HG03439 (cell line): ENCODE results near the gene LRP2.
"Not testable (repeated sequence)": the region's sequence is repeated elsewhere in the genome, so short reads cannot be mapped to it uniquely, and the experiment has no call there.

ENCODE experiments used
- ATAC-seq: cut with Tn5 transposase; IDR thresholded peaks from one replicate; pipeline ENCODE4 v1.9.1; 2021; ENCODE audit warnings: mild to moderate bottlenecking, moderate library complexity; ENCODE audit not compliant: unreplicated experiment

The LRP2 gene

DNA sequence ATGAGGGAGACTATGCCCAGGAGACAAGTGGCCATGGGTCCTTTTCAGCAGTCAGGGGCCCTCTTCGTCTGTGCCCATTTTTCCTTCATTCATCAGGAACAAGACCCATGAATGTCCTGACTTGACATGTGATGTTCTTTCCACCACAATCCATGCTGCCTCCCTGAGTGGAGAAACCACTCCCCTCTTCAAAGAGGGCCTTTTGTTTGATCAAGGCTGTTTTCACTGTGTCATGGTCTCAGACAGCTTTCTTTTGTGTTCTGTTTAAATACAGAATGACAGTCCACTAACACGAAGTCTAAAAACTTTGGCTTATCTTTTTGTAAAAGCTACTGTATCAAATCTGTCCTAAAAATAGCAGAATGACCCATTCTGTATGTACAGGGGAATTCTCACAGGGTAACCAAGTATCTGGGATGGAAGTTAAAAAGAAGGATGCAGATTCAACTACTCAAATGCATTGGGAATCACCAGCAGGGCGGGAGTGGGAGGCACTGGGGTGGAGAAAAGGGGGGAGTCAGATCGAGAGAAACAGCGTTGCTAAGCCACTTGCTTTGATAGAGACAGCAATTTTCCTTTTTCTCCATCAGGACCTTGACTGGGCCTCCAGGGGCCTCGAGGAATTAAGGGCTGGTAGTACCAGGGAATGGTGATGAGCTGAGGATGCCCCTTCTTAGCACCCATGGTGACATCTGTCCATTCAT, 13.9 kb downstream of the LRP2 start:
- ATAC-seq = no peak

DNA sequence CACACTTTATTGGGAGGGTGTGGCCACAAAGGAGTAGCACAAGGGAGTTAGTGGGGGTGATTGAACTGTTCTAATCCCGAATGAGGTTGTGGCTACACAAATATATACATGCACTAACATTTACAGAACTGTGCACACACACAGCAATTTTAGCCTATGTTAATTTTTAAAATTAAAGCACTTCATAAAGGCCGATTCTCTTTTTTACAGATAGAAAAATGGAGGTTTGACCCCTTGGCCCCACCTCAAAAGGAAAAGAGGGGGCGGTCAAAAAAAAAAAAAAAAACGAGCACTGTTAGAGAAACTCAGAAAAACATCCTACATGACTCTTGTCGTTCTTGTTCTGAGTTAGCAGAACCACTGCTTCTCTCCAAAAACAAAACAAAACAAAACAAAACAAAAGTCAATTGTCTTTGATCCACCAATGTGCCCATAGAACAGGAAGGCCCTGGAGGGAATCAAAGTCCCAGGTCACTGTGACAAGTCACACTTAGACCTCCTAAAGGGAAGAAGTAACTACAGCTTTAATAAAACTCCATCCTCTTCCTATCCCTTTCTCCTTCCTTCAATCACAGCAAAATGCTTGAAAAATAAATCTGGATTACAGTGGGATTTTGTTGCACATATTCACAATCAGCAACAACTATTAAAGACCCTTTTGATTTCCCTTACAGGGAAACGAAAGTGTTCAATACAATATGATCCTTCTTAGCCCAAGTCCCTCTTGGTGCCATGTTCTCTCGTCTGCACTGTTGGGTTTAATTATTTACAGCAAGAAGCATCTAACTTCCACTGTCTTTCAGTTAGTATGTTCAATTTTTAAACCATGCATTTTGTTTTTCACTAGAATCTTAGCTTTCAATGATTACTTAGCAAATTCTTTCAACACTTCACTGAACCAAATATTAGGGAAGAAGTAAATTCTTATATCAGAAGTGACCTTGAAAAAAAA, 16.6 kb downstream of the LRP2 start:
- ATAC-seq = no peak

GRCh38 chr2:169344736-169345485, 17.4 kb downstream of the LRP2 start:
- ATAC-seq = no peak

DNA sequence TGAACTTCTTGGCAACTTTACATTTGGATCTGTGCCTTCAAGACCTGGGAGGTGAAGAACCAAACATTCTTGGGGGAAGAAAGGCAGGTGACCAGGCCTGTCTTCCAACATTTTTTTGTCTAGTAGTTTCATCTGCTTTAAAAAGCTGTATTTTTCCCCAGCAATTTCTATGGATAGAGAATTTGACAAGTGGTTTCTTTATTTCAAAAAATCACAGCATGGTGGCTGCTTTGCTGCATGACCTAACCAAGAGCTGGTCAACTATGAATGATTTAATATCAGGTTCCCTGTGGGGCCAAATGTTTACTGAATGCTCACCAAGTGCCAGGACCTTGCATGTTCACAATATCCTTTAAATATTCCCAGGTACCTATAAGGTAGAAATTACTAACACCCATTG, 19.1 kb downstream of the LRP2 start:
- ATAC-seq = no peak

DNA sequence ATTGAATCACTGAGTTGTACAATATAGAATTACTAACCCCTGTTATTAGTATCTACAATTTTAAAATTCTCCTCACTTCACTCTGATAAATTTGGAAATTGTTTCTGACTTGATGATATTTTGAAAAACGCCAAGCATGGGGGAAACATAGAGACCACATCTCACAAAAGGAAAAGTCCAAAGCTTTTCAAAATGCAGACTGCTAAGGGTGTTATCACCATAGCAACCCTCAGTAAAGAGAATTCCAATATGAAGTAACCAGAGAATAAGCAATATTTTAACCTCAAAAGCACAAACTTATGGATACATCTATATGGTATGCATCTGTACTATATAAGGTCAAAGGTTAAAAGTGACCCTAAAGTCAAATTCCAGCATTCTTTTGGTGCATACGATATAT, 22.7 kb downstream of the LRP2 start:
- no peak for ATAC-seq

DNA sequence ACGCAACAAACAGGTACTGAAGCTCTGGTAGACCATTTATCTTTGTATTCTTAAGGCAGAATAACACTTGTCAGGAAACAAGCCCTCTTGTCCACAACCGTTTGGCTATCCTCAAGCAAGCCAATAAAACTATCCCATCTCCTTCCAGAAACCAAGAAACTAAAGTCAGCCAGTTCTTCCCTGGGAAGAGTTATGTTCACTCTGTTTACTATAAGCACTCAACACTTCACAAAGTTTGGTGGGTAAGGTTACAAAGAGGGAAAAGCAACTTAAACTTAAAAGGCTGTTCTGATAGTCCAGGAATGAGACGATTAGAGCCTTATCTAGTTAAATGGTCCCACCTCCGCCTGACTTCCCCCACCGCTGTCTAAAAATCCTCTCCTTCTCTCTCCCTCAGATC, 25.6 kb downstream of the LRP2 start:
- no peak for ATAC-seq

- no peak for ATAC-seq
Observed at GRCh38 chr2:169330555-169331198, 31.7 kb downstream of the LRP2 start.

GRCh38 chr2:169329688-169330554, 32.4 kb downstream of the LRP2 start:
- no peak for ATAC-seq

GRCh38 chr2:169328785-169329184, 33.5 kb downstream of the LRP2 start:
- no peak for ATAC-seq

DNA sequence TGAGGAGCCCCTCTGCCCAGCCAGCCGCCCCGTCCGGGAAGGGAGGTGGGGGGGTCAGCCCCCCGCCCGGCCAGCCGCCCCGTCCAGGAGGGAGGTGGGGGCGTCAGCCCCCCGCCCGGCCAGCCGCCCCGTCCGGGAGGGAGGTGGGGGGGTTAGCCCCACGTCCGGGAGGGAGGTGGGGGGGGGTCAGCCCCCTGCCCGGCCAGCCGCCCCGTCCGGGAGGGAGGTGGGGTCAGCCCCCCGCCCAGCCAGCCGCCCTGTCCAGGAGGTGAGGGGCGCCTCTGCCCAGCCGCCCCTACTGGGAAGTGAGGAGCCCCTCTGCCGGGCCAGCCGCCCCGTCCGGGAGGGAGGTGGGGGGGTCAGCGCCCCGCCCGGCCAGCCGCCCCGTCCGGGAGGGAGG, 34.5 kb downstream of the LRP2 start:
- not testable (repeated sequence) for ATAC-seq

DNA sequence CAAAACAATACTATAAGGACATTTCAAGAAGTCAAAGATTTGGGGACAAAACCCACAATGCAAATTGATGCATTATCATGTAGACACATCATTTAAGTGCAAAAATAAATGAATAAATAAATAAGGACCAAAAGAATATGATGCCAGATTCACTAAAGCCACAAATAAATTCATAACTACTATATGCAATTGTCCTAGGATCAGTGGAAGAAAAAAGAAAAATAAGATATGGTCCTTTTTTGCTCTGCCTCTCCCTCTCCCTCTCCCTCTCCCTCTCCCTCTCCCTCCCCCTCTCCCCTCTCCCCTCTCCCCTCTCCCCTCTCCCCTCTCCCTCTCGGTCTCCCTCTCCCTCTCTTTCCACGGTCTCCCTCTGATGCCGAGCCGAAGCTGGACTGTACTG, 36.4 kb downstream of the LRP2 start:
- ATAC-seq = not testable (repeated sequence)

DNA sequence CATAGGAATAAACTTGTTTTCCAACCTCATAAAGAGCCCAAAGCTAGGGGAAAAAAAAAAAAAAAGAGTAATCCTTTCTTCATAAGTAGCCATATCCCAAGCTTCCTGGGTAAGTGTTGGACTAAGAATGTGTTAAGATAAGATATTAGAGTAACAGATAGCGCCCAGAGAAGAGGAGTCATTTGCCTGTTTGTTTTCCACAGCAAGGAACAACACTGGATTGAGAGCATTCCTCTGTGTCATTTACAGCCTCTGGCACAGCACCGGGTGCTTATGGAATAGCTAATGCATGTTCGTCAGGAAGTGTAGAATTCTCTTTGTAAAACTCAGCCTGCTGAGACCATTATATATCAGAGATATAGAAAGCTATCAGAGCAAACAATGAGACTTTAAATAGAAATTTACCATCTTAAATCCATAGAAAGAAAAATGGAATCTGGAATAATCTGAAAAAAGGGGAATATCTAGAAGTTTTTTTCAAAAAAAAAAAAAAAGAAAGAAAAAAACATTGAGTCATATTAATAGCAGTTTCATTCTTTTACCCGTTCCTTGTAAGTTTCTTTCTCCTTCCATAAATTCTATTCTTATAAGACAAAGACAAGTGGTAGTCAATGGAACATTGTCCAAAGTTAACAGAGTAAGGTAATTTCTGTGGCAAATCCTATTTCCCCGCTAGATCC, 37.6 kb downstream of the LRP2 start:
- ATAC-seq = no peak

GRCh38 chr2:169323841-169324240, 38.5 kb downstream of the LRP2 start:
- no peak for ATAC-seq

GRCh38 chr2:169320561-169320960, 41.8 kb downstream of the LRP2 start:
- ATAC-seq = no peak

GRCh38 chr2:169315357-169315756, 47.0 kb downstream of the LRP2 start:
- ATAC-seq = no peak

DNA sequence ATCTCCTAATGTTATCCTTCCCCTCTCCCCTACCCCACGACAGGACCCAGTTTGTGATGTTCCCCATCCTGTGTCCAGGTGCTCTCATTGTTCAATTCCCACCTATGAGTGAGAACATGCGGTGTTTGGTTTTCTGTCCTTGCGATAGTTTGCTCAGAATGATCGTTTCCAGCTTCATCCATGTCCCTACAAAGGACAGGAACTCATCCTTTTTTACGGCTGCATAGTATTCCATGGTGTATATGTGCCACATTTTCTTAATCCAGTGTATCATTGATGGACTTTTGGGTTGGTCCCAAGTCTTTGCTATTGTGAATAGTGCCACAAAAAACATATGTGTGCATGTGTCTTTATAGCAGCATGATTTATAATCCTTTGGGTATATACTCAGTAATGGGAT, 54.0 kb downstream of the LRP2 start:
- not testable (repeated sequence) for ATAC-seq

- ATAC-seq = not testable (repeated sequence)
Observed at GRCh38 chr2:169304689-169305088, 57.6 kb downstream of the LRP2 start.

DNA sequence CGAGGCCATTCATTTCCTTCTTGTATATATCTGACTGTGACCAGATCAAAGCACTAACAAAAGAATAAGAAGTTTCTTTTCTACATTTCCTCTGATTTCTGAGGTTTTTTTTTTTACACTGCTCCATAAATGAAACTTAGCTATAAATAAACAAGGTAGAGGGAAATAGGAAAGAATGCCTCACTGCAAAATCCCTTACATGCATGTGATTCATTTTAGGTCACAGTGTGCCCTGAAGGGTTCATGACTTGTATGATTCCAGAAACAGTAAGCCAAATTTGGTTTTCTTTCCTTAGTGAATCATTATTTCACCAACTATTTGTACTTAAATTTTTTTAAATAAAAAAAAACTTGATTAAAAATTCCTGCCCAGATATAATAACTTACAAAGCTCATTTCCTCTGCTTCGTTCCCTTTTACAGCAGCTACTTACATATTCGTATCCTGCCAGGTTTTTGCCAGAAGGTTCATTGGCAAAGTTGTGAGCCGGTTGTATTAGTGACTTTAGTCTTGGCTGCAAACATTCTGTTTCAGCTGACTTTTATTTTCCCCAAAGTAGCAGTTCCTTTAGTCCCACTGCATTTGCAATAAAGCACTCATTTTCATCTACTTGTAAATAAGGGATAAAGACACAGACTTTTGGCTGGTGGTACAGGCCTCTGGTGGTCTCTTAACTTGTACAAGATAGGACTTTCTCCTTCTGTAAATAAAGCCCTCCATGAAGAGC, 58.6 kb downstream of the LRP2 start:
- ATAC-seq = no peak

DNA sequence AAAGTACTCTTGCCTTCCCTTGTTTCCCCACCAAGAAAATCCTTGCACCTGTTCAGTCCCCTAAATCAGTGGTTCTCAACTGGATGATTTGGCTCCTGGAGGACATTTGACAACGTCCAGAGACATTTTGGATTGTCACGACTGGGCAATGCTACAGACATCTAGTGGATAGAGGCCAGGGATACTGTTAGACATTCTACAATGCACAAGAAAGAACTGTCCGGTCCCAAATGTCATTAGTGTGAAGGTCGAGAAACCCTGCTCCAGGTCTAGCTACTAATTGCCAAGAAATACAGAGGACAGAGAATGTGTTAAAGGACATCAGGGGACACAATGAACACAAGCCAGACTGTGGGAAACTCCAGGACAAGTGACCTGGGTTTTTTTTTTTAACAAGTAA, 60.0 kb downstream of the LRP2 start:
- ATAC-seq = no peak
